ENCODE data around the gene PHLDA2.

GRCh38 chr11:2940147-2940920 is 11.1 kb upstream of the PHLDA2 start:
- TF ChIP-seq ZSCAN32 (CRISPR knock-in tag; IDR thresholded peaks at IDR 0.05) (no peak), POLR2AphosphoS5 (IDR thresholded peaks at IDR 0.05; ENCODE audit: control insufficient read depth, insufficient read depth, low read depth, low read length) (no peak), ZNF263 (CRISPR knock-in tag; IDR thresholded peaks at IDR 0.05; ENCODE audit: borderline replicate concordance) (no peak), PHF20 (IDR thresholded peaks at IDR 0.05; ENCODE audit: partially characterized antibody) (no peak), RCOR1 (IDR thresholded peaks at IDR 0.05; ENCODE audit: borderline replicate concordance in 1 of 2, low read depth in 2 of 2, low read length in 2 of 2) (no peak), POLR2A (conservative IDR thresholded peaks at IDR 0.05) (no peak)
- TF ChIP-seq, protein P1, sequence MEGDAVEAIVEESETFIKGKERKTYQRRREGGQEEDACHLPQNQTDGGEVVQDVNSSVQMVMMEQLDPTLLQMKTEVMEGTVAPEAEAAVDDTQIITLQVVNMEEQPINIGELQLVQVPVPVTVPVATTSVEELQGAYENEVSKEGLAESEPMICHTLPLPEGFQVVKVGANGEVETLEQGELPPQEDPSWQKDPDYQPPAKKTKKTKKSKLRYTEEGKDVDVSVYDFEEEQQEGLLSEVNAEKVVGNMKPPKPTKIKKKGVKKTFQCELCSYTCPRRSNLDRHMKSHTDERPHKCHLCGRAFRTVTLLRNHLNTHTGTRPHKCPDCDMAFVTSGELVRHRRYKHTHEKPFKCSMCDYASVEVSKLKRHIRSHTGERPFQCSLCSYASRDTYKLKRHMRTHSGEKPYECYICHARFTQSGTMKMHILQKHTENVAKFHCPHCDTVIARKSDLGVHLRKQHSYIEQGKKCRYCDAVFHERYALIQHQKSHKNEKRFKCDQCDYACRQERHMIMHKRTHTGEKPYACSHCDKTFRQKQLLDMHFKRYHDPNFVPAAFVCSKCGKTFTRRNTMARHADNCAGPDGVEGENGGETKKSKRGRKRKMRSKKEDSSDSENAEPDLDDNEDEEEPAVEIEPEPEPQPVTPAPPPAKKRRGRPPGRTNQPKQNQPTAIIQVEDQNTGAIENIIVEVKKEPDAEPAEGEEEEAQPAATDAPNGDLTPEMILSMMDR (IDR thresholded peaks at IDR 0.05 in 2 of 3, conservative IDR thresholded peaks at IDR 0.05 in 1 of 3; ENCODE audit: insufficient read depth in 2 of 3, low read depth in 1 of 3, low read length in 3 of 3) = no peak

All from K562 (cell line).